ENCODE measurements around the gene EPSTI1.
"Not testable (repeated sequence)": the region's sequence is repeated elsewhere in the genome, so short reads cannot be mapped to it uniquely, and the experiment has no call there.

The EPSTI1 gene

DNA sequence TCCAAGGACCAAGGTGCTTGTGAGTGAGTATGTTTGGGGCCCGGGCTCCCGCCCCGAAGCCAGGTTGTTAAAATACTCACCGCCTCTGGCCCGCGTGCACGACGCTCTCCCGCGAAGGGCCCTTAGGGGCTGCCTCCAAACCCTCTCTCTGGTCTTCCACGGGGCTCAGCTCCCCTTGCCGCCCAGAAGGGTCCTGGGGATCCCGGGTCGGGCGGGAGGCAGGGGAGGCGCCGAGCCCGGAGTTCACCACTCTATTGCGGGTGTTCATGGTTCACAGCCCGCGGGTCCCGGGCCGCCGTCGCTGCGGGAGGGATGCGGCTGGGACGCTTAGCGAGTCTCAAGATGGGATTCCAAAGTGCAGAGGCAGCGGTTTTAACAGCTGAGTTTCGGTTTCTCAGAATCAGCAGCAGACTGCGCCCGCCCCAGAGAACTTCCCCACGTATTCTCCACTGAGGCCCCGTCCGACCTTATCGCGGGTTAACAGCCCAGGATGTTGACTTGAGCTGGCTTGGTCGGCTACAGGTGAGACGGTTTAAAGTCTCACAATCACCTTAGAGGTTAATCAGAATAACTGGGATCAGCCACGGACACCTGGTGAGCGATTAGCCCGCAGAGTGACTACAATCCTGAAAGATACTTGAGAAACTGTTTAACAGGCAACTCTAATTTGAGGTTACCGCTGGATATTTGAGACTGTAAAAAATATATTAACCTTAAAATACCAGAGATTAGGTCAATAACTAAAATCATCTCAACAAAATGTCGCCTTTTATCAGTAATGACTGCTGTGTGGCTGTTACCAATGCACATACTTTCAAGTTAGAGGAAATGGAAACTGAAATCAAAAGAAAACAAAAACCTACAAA is at the start of gene EPSTI1:
EPSTI1 (minus strand) TSS at position 344 of the 866 bp plus-strand sequence; CDS start at position 268, 76 bp downstream.
- peak; percentile 40 for DNase-seq (ENCODE audit: low read depth)

DNA sequence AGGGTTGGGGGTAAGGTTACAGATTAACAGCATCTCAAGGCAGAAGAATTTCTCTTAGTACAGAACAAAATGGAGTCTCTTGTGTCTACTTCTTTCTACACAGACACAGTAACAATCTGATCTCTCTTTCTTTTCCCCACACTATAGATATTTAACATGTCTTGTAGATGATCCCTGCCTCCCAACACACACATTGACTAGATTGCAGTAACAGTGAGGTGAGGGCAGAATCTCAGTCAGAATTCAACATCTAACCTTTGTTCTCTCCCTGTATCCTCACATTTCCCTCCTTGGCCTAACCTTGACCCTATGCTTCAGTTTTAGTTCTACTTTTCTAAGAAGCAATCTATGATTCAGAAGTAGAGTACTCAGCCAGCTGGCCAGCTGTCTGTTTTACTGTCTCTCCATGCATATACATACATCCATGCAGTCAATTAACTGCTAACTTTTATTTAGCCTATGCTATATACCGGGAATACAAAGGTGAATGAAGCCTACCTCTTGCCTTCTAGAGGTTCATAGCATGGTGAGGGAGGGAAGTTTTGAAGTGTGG is 49.4 kb upstream of the EPSTI1 start:
- DNase-seq (ENCODE audit: low read depth): no peak

DNA sequence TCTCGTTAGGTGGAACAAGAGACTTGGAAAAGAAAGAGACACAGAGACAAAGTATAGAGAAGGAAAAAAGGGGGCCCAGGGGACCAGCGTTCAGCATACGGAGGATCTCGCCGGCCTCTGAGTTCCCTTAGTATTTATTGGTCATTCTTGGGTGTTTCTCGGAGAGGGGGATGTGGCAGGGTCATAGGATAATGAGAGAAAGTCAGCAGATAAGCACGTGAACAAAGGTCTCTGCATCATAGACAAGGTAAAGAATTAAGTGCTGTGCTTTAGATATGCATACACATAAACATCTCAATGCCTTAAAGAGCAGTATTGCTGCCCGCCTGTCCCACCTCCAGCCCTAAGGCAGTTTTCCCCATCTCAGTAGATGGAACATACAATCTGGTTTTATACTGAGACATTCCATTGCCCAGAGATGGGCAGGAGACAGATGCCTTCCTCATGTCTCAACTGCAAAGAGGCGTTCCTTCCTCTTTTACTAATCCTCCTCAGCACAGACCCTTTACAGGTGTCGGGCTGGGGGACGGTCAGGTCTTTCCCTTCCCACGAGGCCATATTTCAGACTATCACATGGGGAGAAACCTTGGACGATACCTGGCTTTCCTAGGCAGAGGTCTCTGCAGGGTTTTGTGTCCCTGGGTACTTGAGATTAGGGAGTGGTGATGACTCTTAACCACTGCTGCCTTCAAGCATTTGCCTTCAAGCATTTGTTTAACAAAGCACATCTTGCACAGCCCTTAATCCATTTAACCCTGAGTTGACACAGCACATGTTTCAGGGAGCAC is 48.7 kb upstream of the EPSTI1 start:
- not testable (repeated sequence) for DNase-seq (ENCODE audit: low read depth)

DNA sequence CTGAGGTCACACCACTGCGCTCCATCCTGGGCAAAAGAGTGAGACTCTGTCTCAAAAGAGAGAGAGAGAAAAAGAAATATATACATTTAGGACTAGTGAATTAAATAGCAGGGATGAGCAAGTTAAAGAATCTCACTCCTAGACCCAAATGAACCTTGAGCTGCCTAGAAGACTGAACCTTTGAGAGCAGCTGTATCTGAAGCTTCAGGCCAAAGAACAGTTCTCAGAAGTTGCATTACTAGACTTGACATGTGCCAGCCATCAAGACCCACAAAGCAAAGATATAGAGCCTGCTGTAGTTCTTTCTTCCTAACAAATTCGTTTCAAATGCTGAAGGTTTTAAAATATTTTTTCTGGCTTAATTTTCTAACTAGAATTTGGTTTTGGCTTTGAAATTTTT is 47.9 kb upstream of the EPSTI1 start:
- DNase-seq (ENCODE audit: low read depth): no peak

DNA sequence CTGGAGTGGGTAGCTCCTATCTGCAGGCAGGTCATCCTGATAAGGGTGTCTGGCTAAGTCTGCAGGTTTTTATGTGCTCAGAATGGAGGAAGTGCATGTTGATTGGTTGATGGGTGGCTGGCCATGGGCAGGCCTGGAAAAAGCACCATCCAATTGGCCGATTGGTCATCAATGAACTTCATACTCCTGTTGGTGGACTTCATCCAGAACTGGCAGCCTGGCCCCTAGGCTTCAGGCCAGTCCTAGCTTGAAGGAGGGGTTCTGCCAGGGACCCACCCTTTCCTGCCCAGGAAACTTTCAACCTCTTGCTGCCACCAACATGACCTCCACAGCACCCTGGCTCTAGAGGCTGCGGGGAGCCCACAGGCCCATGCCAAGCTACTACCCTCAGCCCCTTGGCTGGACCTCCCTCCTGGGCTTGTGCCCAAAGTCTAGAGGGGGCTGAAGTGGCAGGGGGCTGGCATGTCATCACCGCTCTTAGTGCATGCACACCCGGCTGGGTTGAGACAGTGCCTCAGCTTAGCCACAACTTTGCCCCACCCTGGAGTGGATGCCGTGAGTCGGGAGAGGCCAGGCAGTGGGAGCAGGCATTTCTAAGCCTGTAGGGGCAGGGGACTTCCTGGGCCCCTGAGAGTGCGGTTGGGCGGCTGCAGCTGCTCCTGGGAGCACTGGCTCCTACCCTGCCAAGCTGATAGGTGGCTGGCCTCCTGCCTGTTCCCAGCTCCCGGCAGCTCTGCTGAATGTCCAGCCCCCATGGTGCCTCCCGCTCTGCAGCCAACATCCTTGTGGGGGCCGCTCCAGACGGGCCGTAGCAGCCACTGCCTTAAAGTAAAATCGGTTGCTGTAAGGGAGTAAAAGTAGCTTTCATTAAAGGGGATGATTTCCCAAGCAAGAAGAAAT is 44.6 kb upstream of the EPSTI1 start:
- no peak for DNase-seq (ENCODE audit: low read depth)

DNA sequence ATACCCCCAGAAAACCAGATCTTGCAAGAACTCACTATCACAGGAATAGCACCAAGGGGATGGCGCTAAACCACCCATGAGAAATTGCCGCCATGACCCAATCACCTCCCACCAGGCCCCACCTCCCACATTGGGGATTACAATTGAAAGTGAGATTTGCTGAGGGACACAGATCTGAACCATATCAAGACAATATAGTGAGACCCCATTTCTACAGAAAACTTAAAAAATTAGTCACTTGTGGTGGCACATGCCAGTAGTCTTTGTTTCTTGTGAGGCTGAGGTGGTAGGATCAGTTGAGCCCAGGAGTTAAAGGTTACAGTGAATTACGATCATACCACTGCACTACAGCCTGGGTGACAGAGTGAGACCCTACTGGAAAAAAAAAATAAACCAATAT is 41.0 kb upstream of the EPSTI1 start:
- no peak for DNase-seq (ENCODE audit: low read depth)

DNA sequence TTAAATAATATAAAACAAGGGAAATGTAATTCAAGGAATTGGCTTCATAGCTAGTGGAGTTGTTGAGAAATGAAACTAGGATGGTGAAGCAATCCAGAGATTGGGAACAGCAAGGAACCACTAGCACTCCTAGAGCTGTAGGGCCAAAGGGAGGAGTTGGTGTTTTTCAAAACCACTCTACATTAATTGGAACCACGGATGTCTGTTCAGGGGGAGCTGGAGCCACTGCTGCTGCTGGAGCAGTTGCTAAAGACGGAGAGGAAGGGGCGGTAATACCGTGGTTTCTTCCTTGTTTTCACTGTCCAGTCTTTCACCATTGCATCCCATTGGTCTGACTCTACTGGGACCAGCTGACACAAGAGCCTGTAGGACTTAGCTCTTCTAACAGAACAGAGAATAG is 39.8 kb upstream of the EPSTI1 start:
- DNase-seq (ENCODE audit: low read depth): no peak

DNA sequence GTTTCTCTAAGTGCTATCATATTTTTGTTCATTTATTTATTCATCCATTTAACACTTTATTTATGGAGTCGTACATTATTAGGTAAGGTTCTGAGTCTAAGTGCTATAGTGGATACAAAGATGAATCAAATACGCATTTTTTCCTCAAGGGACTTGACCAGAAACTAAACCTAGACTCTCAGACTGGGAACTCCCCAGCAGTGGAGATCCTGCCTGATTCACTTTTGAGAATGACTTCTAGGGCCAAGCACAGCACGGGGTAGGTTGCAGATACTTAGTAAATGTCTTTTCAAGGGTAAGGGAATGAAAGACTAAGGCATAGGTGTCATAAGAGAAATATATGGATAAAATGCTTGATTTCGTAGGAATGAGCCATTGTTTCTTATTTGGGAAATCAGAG is 38.5 kb upstream of the EPSTI1 start:
- DNase-seq (ENCODE audit: low read depth): no peak

GRCh38 chr13:43026262-43026661 is 34.2 kb upstream of the EPSTI1 start:
- no peak for DNase-seq (ENCODE audit: low read depth)

GRCh38 chr13:43023289-43023963 is 31.4 kb upstream of the EPSTI1 start, which contains the start of gene DNAJC15:
Gene DNAJC15 (plus strand): TSS chr13:43023586. CDS start chr13:43023627, 41 bp downstream.
- peak; percentile 53 for DNase-seq (ENCODE audit: low read depth)

DNA sequence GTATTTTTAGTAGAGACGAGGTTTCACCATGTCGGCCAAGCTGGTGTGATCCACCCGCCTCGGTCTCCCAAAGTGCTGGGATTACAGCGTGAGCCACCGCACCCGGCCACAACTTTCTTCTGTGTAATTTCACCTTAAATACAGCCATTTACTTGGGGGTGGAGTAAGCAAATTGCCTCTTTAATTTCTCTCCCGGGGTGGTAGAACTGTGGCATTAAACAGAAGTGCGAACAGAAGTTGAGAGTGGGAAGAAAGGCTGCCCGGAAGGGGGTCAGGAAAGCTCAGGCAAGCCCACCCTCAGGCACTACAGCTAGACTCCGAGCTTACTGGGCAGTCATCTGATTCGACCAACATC is 30.9 kb upstream of the EPSTI1 start:
- no peak for DNase-seq (ENCODE audit: low read depth)

DNA sequence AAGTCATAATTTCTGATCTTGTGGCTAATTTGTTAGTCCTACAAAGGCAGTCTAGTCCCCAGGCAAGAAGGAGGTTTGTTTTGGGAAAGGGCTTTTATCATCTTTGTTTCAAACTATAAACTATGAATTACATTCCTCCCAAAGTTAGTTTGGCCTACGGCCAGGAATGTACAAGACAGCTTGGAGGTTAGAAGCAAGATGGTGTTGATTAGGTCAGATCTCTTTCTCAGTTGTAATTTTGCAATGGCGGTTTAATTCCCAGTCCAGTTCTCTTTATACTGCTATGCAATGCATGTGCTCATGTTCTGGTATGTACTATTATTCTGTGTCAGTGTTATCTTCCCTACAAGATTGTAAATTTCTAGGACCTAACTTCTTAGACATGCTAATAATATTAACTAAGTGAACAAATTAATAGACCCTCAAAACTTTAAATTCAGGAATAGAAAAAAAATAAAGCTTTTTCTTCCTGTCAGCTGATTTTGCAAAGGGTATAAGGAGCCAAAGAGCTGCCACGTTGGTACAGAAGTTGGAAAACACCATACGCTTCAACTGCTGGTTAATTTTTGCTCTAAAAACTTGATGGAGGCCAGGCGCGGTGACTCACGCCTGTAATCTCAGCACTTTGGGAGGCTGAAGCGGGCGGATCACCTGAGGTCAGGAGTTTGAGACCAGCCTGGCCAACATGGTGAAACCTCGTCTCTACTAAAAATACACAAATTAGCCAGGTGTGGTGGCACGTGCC is 30.1 kb upstream of the EPSTI1 start:
- no peak for DNase-seq (ENCODE audit: low read depth)

DNA sequence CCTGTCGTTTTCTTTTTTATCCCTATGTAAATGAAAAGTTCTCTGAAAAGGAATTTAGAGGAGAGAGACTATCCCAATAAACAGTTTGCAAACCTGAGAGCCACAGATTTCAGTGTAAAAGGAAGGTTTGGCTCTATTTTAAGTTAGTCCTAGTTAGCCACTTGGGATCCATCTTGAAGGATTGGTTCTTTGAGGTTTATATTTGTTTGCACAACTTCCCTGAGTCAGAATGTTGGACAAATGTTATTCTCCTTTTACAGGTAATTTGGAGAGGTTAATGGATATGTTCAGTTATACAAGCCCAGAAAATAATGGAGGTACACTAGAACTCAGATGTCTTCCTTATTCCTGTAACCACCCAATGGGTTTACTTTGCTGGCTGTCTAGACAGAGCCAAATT is 28.8 kb upstream of the EPSTI1 start:
- DNase-seq (ENCODE audit: low read depth): no peak

- DNase-seq (ENCODE audit: low read depth): no peak
Measured at GRCh38 chr13:43019811-43020210, 27.8 kb upstream of the EPSTI1 start.

DNA sequence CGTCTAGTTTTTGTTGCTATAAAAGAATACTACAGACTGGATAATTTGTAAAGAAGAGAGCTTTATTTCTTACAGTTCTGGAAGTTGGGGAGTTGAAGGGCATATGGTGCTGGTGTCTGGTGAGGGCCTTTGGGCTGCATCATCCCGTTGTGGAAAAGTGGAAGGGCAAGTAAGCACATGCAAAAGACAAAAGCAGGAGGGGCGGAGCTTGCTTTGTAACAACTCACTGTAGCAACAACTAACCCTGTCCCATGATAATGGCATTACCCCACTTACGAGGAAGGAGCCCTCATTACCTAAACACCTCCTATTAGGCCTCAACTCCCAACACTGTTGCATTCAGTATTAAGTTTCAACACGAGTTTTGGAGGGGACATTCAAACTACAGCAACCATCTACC is 24.2 kb upstream of the EPSTI1 start:
- DNase-seq (ENCODE audit: low read depth): no peak

DNA sequence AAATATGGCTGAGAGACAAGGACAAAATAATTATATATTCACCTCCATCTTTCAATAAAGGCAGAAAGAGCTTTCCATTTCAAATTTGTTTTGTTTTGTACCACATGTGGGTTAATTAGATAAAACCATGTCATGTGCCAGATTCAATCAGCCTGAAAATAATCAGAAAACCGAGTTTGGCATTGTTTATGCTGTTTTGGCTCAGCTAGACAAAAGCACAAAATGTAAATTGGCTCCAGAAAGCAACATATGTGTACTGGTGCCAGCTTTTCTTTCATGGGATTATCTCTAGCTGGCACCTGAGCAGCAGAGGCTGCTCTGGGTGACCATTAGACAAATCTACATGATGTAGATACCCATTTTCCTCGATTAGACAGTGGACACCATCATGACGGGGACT is 22.1 kb upstream of the EPSTI1 start:
- DNase-seq (ENCODE audit: low read depth): no peak

GRCh38 chr13:43009506-43009905 is 17.5 kb upstream of the EPSTI1 start:
- no peak for DNase-seq (ENCODE audit: low read depth)

DNA sequence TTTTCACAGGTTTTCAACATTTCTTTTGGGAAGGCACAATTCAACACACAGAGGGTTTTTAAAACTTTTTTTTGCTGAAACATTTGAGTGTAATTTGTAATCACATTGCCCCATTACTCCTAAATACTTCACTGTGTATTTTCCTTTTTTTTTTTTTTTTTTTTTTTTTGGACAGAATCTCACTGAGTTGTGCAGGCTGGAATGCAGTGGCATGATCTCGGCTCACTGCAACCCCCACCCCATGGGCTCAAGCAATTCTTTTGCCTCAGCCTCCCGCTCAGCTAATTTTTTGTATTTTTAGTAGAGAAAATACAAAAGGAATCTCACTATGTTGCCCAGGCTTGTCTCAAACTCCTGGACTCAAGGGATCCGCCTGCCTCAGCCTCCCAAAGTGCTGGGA is 16.6 kb upstream of the EPSTI1 start:
- DNase-seq (ENCODE audit: low read depth): no peak

DNA sequence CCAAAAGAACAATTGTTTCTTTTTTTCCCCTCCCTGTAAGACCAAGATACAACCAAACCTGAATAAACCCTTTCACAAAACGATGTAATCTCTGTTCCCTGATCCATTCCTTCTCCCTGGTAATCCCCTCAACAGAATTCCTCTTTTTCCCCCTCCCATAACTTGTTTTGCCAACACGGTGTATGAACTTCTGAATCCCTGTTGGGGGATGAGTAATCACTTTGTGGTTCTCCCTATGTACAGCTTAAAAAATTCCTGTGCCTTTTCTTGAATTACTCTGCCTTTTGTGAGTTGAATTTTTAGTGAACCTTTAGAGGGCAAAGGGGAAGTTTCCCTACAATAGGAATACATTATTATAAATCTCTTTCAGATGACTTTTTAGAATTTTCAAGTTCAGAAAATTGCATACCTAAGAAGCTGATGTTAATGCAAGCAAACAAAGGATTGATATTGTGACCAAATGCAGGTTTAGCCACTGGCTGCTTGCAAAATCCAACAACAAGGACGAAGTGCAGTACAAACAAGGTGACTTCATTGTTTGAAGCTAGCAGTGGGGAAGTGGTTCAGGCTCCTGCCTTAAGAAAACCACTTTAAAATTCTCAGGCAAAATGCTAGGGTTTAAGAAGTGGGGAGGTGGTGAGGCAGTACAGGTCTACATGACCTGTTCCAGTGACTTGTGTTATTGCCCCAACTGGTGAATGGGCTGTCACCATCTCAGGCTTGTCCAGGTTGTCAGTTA is 15.0 kb upstream of the EPSTI1 start:
- DNase-seq (ENCODE audit: low read depth): no peak
